DMS114 treated with DMSO at 0.1 percent for 48 hours (cell line): ENCODE results near the gene ANP32E.

Experiments
- DNase-seq: peaks from one replicate; lab custom pipeline; 2025; ENCODE audit not compliant: unreplicated experiment; lab: John Stamatoyannopoulos, UW

ANP32E gene

GRCh38 chr1:150171801-150172200 lies 64.1 kb downstream of the ANP32E start:
- no peak for DNase-seq

GRCh38 chr1:150168960-150169601 lies 66.8 kb downstream of the ANP32E start:
- DNase-seq, result no peak
